Ectodermal cell (in vitro differentiated cells): ENCODE measurements around the gene CHGA.

Source experiments
- H3K27ac ChIP-seq: 2 replicates; pipeline ENCODE4 v1.7.0; 2013; ENCODE audit warnings: mild to moderate bottlenecking, low read depth, low read length; ENCODE audit not compliant: insufficient read depth, poor library complexity, severe bottlenecking
- H3K27me3 ChIP-seq: 2 replicates; pipeline ENCODE4 v1.7.0; 2013; ENCODE audit warnings: mild to moderate bottlenecking, low read length; ENCODE audit not compliant: insufficient read depth, control insufficient read depth, poor library complexity, severe bottlenecking
- H3K36me3 ChIP-seq: one replicate; pipeline ENCODE4 v1.7.0; 2013; ENCODE audit warnings: low read length; ENCODE audit not compliant: control insufficient read depth, insufficient read depth
- H3K4me1 ChIP-seq: one replicate; pipeline ENCODE4 v1.7.0; 2013; ENCODE audit warnings: low read length; ENCODE audit not compliant: control insufficient read depth, insufficient read depth
- H3K4me3 ChIP-seq: 2 replicates; pipeline ENCODE4 v1.7.0; 2013; ENCODE audit warnings: low read depth, low read length, control low read depth; ENCODE audit not compliant: insufficient read depth
- H3K9me3 ChIP-seq: 2 replicates; pipeline ENCODE4 v1.7.0; 2013; ENCODE audit warnings: mild to moderate bottlenecking, low read length, moderate library complexity; ENCODE audit not compliant: control insufficient read depth
- WGBS, 2 experiments: methylation state at CpG; one replicate each; pipeline ENCODE4 v1.1.7; 2013; ENCODE audit warnings: missing lambda C conversion rate in 2 of 2; 5-methylcytosine and 5-hydroxymethylcytosine counted together

CHGA gene

DNA sequence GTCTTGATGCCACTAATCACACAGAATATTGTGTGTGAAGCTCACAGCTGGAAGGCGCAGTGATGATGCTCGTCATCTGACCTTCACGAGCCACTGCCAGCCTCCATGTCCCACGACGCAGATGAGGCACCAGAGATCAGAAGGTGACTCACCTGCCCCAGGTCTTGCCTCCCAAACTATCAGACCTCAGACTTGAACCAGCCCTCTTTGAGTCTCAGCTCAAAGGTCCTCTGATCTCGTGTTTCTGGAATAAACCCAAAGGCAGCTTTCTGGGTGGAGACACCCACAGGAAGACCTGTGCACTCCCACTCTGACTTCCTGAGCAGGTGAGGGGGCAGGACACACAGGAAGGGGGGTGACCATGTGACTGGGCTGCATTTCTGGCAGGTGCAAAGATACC lies 19.6 kb upstream of the CHGA start:
- Histone ChIP-seq H3K27ac (no peak overlapping the region), H3K27me3 (peaks cover 13% of the 10 kb centered on the region), H3K4me1 (peaks cover 5% of the 10 kb centered on the region), H3K9me3 (no peaks in the 10 kb centered on the region), H3K4me3 (no peak overlapping the region), H3K36me3 (no peaks in the 10 kb centered on the region)
- 86 to 90% methylated on average over 6 of the region's 6 CpGs for WGBS, 2 experiments

DNA sequence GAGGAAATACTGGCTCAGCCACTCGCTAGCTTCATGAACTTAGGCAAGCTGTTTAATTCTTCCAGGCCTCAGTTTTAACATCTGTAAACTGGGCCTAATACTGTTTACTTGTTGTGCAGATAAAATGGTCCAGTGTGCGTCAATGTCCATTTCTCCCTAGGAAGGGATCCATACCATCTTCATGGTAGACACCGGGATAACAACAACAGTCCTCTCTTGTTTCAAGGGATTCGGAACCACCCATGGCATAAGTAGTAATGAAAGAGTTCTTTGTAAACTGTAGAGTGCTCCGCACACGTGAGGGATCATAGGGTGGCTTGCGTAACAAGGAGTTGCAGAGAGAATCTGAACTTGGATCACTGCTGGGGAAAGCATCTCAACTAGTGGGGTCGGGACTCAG lies 17.3 kb upstream of the CHGA start:
- no peak overlapping the region for H3K27ac ChIP-seq
- WGBS, 2 experiments: 95 to 96% methylated on average over 8 of the region's 8 CpGs
- no peaks in the 10 kb centered on the region for H3K9me3 ChIP-seq
- H3K4me1 ChIP-seq: peaks cover 5% of the 10 kb centered on the region
- no peak overlapping the region for H3K4me3 ChIP-seq
- no peaks in the 10 kb centered on the region for H3K36me3 ChIP-seq
- peaks cover 13% of the 10 kb centered on the region for H3K27me3 ChIP-seq

DNA sequence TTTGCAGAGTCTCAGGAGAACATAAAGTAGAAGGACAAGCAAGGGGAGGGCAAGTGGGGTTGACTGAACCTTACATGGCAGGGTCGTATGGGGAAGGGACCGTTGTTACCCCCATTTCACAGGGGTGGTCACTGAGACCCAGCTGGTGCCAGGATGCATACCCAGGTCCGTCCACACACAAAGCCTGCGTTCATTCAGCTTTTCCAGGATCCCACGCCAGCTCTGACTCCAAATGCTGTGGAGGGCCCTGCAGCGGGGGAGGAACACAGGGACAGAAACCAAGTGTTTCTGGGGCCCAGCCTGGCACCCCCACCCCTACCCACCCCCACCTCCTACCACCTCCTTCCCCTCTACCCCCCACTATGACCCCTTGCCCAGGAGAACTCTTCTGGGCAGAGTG lies 16.5 kb upstream of the CHGA start:
- WGBS, 2 experiments: 92 to 96% methylated on average over 6 of the region's 6 CpGs
- H3K27ac ChIP-seq: no peak overlapping the region

DNA sequence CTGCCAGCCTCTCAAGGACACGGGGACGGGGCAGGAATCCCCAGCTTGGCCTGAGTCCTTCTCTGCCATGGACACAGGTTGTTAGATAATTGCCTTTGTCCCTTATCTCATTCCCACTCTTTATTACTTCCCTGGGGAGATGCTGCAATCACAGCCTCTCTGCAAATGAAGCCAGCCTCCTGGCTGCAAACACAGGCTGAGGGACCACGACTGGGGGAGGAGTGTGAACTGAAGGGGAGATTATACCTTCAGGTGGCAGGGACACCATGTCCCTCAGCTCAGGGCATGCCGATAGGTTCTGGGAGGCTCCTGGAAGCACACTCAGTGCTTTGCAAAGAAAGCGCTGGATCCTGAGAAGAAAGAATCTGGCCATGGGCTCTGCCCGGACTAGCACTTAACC lies 16.1 kb upstream of the CHGA start:
- no peaks in the 10 kb centered on the region for H3K9me3 ChIP-seq
- H3K27ac ChIP-seq: no peak overlapping the region
- peaks cover 13% of the 10 kb centered on the region for H3K27me3 ChIP-seq
- WGBS, 2 experiments: 80 to 81% methylated on average over 6 of the region's 6 CpGs
- no peak overlapping the region for H3K4me3 ChIP-seq
- peaks cover 5% of the 10 kb centered on the region for H3K4me1 ChIP-seq
- no peaks in the 10 kb centered on the region for H3K36me3 ChIP-seq

More for the DNA sequence above, 16.5 kb upstream of the CHGA start:
- H3K27me3 ChIP-seq: peaks cover 13% of the 10 kb centered on the region
- H3K9me3 ChIP-seq: no peaks in the 10 kb centered on the region
- H3K36me3 ChIP-seq: no peaks in the 10 kb centered on the region
- peaks cover 5% of the 10 kb centered on the region for H3K4me1 ChIP-seq
- no peak overlapping the region for H3K4me3 ChIP-seq

DNA sequence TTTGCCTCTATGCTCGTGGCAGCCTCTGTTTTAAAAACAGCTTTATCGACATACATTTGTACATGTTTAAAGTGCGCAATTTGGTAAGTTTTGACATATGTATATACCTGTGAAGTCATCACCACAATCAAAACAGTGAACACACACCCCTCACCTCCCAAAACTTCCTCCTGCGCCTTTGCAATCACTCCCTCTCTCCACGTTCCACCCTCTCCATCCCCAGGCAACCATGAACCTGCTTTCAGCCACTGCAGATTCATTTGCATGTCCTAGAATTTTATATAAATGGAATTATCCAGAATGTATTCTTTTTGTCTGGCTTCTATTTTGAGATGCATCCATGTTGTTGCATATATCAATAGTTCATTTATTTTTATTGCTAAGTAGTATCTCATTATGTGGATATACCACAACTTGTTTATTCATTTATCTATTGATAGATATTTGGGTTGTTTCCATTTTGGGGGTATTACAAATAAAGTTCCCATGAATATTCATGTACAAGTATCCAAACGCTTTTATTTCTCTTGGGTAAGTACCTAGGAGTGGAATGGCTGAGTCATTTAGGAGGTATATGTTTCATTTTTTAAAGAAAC lies 15.5 kb upstream of the CHGA start:
- no peaks in the 10 kb centered on the region for H3K36me3 ChIP-seq
- no peaks in the 10 kb centered on the region for H3K9me3 ChIP-seq
- 79 to 86% methylated on average over 6 of the region's 6 CpGs for WGBS, 2 experiments
- H3K4me3 ChIP-seq: no peak overlapping the region
- H3K27me3 ChIP-seq: peaks cover 9% of the 10 kb centered on the region
- no peak overlapping the region for H3K27ac ChIP-seq
- peaks cover 5% of the 10 kb centered on the region for H3K4me1 ChIP-seq

DNA sequence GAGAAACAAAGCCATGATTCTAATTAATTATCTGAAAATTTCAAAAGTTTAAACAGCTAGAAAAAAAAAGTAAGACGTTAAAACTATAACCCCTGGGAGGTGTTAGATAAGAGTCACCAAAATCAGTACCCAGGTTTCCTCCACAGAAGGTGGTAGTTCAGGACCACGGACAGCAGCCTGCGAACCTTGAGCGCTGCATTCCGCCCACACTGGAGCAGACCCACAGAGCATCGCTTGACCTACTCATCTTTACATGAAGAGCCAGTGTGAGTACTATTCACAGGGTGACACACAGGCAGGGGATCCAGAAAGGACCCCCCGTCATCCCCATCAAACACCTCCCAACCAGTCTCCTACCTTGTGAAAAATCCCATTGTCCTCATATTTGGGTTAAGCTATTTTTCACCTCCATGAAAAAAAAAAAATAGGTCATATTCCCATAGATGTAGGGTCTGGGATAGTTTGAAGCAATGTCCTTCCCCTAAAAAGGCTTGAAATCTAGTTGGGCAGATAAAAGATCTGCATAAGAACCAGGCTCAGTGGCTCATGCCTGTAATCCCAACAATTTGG lies 8.8 kb upstream of the CHGA start:
- Histone ChIP-seq H3K27ac (no peak overlapping the region), H3K4me1 (no peaks in the 10 kb centered on the region), H3K9me3 (no peaks in the 10 kb centered on the region), H3K4me3 (no peak overlapping the region), H3K36me3 (no peaks in the 10 kb centered on the region), H3K27me3 (peaks cover 1% of the 10 kb centered on the region)
- 5 to 6% methylated on average over 7 of the region's 7 CpGs for WGBS, 2 experiments

DNA sequence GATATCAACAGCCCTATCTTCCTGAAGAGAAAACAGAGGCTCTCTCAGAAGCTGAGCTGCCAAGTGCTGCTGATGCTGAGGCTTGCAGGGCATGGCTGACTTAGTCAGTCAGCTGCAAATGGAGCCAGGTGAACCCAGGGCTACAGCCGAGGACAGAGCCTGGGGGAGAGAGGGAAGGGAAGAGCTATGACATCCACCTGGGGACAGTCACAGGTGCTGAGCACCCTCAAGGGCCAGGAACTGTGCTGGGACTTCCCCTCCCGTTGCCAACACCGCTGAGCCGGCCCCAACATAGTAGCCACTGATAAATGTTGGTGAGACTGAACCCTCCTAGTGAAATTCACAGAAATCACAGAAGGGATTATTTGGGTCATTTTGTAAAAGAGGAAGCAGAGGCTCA lies 6.7 kb upstream of the CHGA start:
- Histone ChIP-seq H3K4me1 (no peaks in the 10 kb centered on the region), H3K4me3 (no peak overlapping the region), H3K27me3 (peaks cover 15% of the 10 kb centered on the region), H3K9me3 (no peaks in the 10 kb centered on the region), H3K27ac (no peak overlapping the region), H3K36me3 (no peaks in the 10 kb centered on the region)
- 84 to 89% methylated on average over 4 of the region's 4 CpGs for WGBS, 2 experiments

DNA sequence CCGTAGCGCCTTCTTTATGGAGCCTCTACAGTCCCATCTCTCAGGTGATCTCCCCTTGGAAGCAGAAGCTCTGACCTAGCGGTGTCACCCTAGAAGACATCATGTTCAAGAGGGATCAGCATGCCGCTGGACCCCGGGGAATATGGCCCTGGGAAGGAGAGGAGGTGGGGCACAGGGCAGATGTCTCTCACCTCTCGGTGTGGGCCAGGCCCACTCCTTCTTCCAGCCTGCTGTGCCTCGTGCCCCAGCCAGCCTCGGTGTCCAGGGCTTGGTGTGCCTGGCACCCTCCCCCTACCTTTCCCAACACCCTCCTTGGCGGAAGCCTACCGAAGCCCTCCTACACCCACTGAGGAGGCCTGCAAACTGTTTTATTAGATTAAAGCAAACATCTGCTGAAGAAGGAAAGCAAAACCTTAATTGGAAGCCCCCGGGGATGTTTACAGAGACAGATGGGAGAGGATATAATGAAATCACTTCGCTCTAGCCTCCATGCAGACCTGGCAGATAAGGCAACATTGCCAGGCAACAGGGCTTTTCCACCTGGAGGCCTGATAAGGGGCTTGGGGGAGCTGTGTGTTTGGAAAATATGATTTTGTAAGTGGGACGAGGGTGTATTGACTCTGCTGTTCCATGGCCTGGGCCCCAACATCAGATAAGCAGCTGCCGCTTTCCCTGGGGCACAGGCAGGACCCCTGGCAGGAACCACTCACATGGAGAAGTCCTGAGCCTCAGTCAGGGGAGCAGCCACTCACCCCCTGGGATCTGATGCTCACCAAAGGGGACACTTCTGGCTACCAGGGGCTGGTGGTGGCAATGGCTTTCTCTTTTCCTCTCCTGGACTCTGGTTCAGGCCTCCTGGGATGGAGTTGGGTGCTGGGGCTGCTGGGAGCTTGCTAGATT lies 5.7 kb upstream of the CHGA start:
- Histone ChIP-seq H3K36me3 (no peaks in the 10 kb centered on the region), H3K4me1 (no peaks in the 10 kb centered on the region), H3K9me3 (no peaks in the 10 kb centered on the region), H3K4me3 (no peak overlapping the region), H3K27me3 (peaks cover 23% of the 10 kb centered on the region), H3K27ac (no peak overlapping the region)
- WGBS, 2 experiments: 87 to 89% methylated on average over 14 of the region's 14 CpGs

DNA sequence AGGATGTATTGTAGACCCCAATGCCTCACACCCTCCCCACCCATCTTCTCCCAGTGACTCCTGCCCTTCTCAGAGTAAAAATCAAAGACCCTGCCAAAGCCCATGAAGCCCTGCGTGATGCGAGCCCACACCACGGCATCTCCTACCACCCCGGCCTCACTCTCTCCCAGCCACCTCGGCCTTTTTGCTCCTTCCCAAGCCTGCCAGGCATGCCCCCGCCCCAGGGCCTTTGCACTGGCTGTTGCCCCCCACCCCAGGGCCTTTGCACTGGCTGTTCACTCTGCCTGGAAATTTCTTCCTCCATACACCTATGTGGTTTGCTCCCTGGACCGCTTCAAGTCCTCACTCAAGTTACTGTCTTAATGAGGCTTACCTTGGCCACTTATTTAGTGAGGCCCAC lies 5.0 kb upstream of the CHGA start:
- H3K27ac ChIP-seq: no peak overlapping the region
- H3K4me1 ChIP-seq: no peaks in the 10 kb centered on the region
- no peaks in the 10 kb centered on the region for H3K36me3 ChIP-seq
- H3K4me3 ChIP-seq: no peak overlapping the region
- no peaks in the 10 kb centered on the region for H3K9me3 ChIP-seq
- 87 to 88% methylated on average over 7 of the region's 7 CpGs for WGBS, 2 experiments
- peaks cover 30% of the 10 kb centered on the region for H3K27me3 ChIP-seq

DNA sequence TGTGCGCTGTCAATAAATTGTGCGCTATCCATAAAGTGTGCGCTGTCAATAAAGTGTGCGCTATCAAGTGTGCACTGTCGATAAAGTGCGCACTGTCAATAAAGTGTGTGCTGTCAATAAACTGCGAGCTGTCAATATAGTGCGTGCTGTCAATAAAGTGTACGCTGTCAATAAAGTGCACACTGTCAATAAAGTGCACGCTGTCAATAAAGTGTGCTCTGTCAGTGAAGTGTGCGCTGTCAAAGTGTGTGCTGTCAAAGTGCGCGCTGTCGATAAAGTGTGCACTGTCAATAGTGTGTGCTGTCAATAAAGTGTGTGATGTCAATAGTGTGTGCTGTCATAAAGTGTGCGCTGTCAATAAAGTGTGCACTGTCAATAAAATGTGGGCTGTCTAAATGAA lies 2.9 kb upstream of the CHGA start:
- Histone ChIP-seq H3K9me3 (no peaks in the 10 kb centered on the region), H3K36me3 (no peaks in the 10 kb centered on the region), H3K4me1 (no peaks in the 10 kb centered on the region), H3K27me3 (peaks cover 49% of the 10 kb centered on the region), H3K27ac (no peak overlapping the region), H3K4me3 (no peak overlapping the region)
- WGBS, 2 experiments: 96 to 97% methylated on average over 15 of the region's 15 CpGs
